Measurements from ENCODE around the gene SNAPC4. TPM values are rescaled to one million over a fixed set of nuclear protein-coding genes. Genes with fewer than 3 reads are reported as not detected.

The SNAPC4 gene
- polyA plus RNA-seq, 1 of the 3 experiments (the other 2 are of a cell fraction): 9.2 TPM

- H3K27me3 ChIP-seq (ENCODE audit: insufficient read depth): no peaks in the 10 kb centered on the region
- no peak overlapping the region for H2AFZ ChIP-seq (ENCODE audit: low read depth)
- no peak overlapping the region for H3K4me3 ChIP-seq (ENCODE audit: low read depth in 2 of 2, low read length in 1 of 2)
- no peak overlapping the region for H3K4me2 ChIP-seq
- H3K4me1 ChIP-seq (ENCODE audit: control insufficient read depth in 1 of 2, insufficient read depth in 2 of 2, low read depth in 1 of 2, low read length in 1 of 2): peaks cover 0 to 43% of the 10 kb centered on the region in 2 experiments; a peak in 1 of 4 replicates
- H3K36me3 ChIP-seq (replicated peaks in 1 of 2; ENCODE audit: control insufficient read depth in 1 of 2, insufficient read depth in 2 of 2, low read length in 1 of 2): peaks cover 0 to 30% of the 10 kb centered on the region in 2 experiments
- no peak for DNase-seq
- no peaks in the 10 kb centered on the region for H4K20me1 ChIP-seq (ENCODE audit: insufficient read depth)
- no peak overlapping the region for H3K9ac ChIP-seq
- H3K27ac ChIP-seq (ENCODE audit: low read depth in 2 of 2, low read length in 1 of 2): peak overlapping the region in 1 of 2 experiments; percentile 90; a peak in 2 of 4 replicates
- CTCF ChIA-PET: interaction anchor here (0.6 to 5.5 kb wide), 10 partner anchors 10 to 61 kb away, joined by 3 to 65 read pairs (median 4); partner anchors contain the start of genes DNLZ and SNAPC4
- no peaks in the 10 kb centered on the region for H3K79me2 ChIP-seq (ENCODE audit: insufficient read depth)
- no peaks in the 10 kb centered on the region for H3K9me3 ChIP-seq
- TF ChIP-seq FOXM1 (IDR thresholded peaks at IDR 0.05; ENCODE audit: low read depth): no peak
- TF ChIP-seq MEF2A (IDR thresholded peaks at IDR 0.05; ENCODE audit: borderline replicate concordance, low read depth): no peak
- TF ChIP-seq, protein P1, sequence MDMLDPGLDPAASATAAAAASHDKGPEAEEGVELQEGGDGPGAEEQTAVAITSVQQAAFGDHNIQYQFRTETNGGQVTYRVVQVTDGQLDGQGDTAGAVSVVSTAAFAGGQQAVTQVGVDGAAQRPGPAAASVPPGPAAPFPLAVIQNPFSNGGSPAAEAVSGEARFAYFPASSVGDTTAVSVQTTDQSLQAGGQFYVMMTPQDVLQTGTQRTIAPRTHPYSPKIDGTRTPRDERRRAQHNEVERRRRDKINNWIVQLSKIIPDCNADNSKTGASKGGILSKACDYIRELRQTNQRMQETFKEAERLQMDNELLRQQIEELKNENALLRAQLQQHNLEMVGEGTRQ (IDR thresholded peaks at IDR 0.05; ENCODE audit: borderline replicate concordance, low read depth, low read length): no peak
- no peak for TF ChIP-seq NFIC (IDR thresholded peaks at IDR 0.05; ENCODE audit: borderline replicate concordance)
- no peak for TF ChIP-seq EP300 (IDR thresholded peaks at IDR 0.05; ENCODE audit: borderline replicate concordance in 1 of 2, low read depth in 1 of 2, low read length in 1 of 2)
- TF ChIP-seq JUND (IDR thresholded peaks at IDR 0.05): no peak
- no peak for TF ChIP-seq POLR2AphosphoS5 (IDR thresholded peaks at IDR 0.05; ENCODE audit: low read depth, low read length)
- no peak for TF ChIP-seq SMC3 (IDR thresholded peaks at IDR 0.05; ENCODE audit: low read depth, low read length)
- no peak for TF ChIP-seq RXRA (IDR thresholded peaks at IDR 0.05; ENCODE audit: borderline replicate concordance, low read depth)
- TF ChIP-seq TCF12 (IDR thresholded peaks at IDR 0.05): no peak
- no peak for TF ChIP-seq RFX5 (IDR thresholded peaks at IDR 0.05; ENCODE audit: low read length)
- no peak for TF ChIP-seq RAD21 (IDR thresholded peaks at IDR 0.05; ENCODE audit: low read length)
- TF ChIP-seq PBX3 (IDR thresholded peaks at IDR 0.05): no peak
- TF ChIP-seq RCOR1 (IDR thresholded peaks at IDR 0.05; ENCODE audit: low read length): no peak
- no peak for TF ChIP-seq USF1 (IDR thresholded peaks at IDR 0.05; ENCODE audit: borderline replicate concordance, low read depth)
- TF ChIP-seq ELF1 (IDR thresholded peaks at IDR 0.05): no peak
- no peak for TF ChIP-seq MXI1 (IDR thresholded peaks at IDR 0.05; ENCODE audit: low read depth, low read length)
- TF ChIP-seq ZBTB33 (IDR thresholded peaks at IDR 0.05; ENCODE audit: borderline replicate concordance, low read depth): no peak
- no peak for TF ChIP-seq GATA2 (CRISPR knock-in tag; IDR thresholded peaks at IDR 0.05)
- H3F3A ChIP-seq (replicated peaks; ENCODE audit: insufficient read depth): no peaks in the 10 kb centered on the region
- 95% methylated on average over 8 of the region's 14 CpGs for WGBS (ENCODE audit: low lambda C conversion rate)
- POLR2A ChIA-PET: interaction anchor here (1.0 to 3.7 kb wide), 5 partner anchors 9 to 48 kb away, joined by 3 to 36 read pairs (median 5); partner anchors contain the start of gene DNLZ
- H3K9me2 ChIP-seq: no peaks in the 10 kb centered on the region
These were observed 25.8 kb downstream of the SNAPC4 start for GRCh38 chr9:136374183-136374575.
